SK-N-SH (cell line): ENCODE data around the gene NCOA4.

ENCODE experiments used
- CHD2 ChIP-seq: fragments of 150-350 bp; IDR thresholded peaks from 2 replicates; pipeline ENCODE4 v1.6.1; 2018; ENCODE audit warnings: low read length; ENCODE audit not compliant: partially characterized antibody
- CTCF ChIP-seq: fragments of 200-600 bp; sonication (generic); IDR thresholded peaks from 2 replicates; pipeline ENCODE4 v1.6.1; 2017; ENCODE audit warnings: antibody characterized with exemption, mild to moderate bottlenecking, moderate library complexity
- EZH2phosphoT487 ChIP-seq: fragments of 200-600 bp; sonication (generic); IDR thresholded peaks from 2 replicates; pipeline ENCODE4 v1.6.1; 2017; ENCODE audit warnings: low read depth, mixed run types, mild to moderate bottlenecking, antibody characterized with exemption, moderate library complexity, borderline replicate concordance
- GABPA ChIP-seq: IDR thresholded peaks from 2 replicates; pipeline ENCODE4 v1.4.0; 2012; ENCODE audit warnings: low read depth, mild to moderate bottlenecking
- IRF3 ChIP-seq: fragments of 150-350 bp; IDR thresholded peaks from 2 replicates; pipeline ENCODE4 v1.6.1; 2016; ENCODE audit warnings: mild to moderate bottlenecking, low read depth, low read length
- MAX ChIP-seq: IDR thresholded peaks from 2 replicates; pipeline ENCODE4 v1.4.0; 2012; ENCODE audit warnings: low read depth
- REST ChIP-seq: IDR thresholded peaks from 2 replicates; pipeline ENCODE4 v1.6.1; 2012; ENCODE audit warnings: mild to moderate bottlenecking, low read depth, low read length, moderate library complexity
- RXRA ChIP-seq: IDR thresholded peaks from 2 replicates; pipeline ENCODE4 v1.4.0; 2012; ENCODE audit warnings: low read depth, mild to moderate bottlenecking, borderline replicate concordance
- SIN3A ChIP-seq: IDR thresholded peaks from 2 replicates; pipeline ENCODE4 v1.6.1; 2012; ENCODE audit warnings: low read depth, mild to moderate bottlenecking, low read length, moderate library complexity, borderline replicate concordance
- YY1 ChIP-seq: IDR thresholded peaks from 2 replicates; pipeline ENCODE4 v1.4.0; 2012; ENCODE audit warnings: low read depth, mild to moderate bottlenecking

- no peak for TF ChIP-seq CHD2
- no peak for TF ChIP-seq SIN3A
- TF ChIP-seq EZH2phosphoT487: no peak
- TF ChIP-seq RXRA: no peak
- TF ChIP-seq CTCF: no peak
- TF ChIP-seq GABPA: no peak
- no peak for TF ChIP-seq MAX
- no peak for TF ChIP-seq IRF3
- TF ChIP-seq REST: no peak
- TF ChIP-seq YY1: no peak
These were observed 30.3 kb upstream of the NCOA4 start for GRCh38 chr10:46060706-46061105.
